ENCODE measurements around the gene C19orf85.

Gene C19orf85

GRCh38 chr19:55446060-55446459, 18.5 kb downstream of the C19orf85 start:
- peaks cover under 1 to 75% of the 10 kb centered on the region in 2 donors for H3K27me3 ChIP-seq

GRCh38 chr19:55444646-55445045, 19.9 kb downstream of the C19orf85 start:
- intact Hi-C loops (cut with DNase I; ENCODE audit: low total_unique reads), result no loop called here
- no peak overlapping the region for H3K4me3 ChIP-seq
- no peaks in the 10 kb centered on the region for H3K9me3 ChIP-seq
- no peak for DNase-seq
- H3K4me1 ChIP-seq, result peaks cover 0 to 22% (median 9%) of the 10 kb centered on the region in 4 donors
- H3K27ac ChIP-seq, result no peak overlapping the region
- peaks cover 0 to 79% of the 10 kb centered on the region in 2 donors for H3K27me3 ChIP-seq
- no peaks in the 10 kb centered on the region for H3K36me3 ChIP-seq
- no peak for TF ChIP-seq CTCF (IDR thresholded peaks at IDR 0.05)

More at GRCh38 chr19:55446060-55446459, 18.5 kb downstream of the C19orf85 start:
- Histone ChIP-seq H3K27ac (no peak overlapping the region), H3K36me3 (no peaks in the 10 kb centered on the region), H3K9me3 (no peaks in the 10 kb centered on the region), H3K4me3 (no peak overlapping the region), H3K4me1 (peaks cover 0 to 18% (median 8%) of the 10 kb centered on the region in 4 donors)
- intact Hi-C loops (cut with DNase I; ENCODE audit: low total_unique reads), result no loop called here
- TF ChIP-seq CTCF (IDR thresholded peaks at IDR 0.05), result no peak
- DNase-seq, result no peak

- H3K27ac ChIP-seq, result no peak overlapping the region
Observed at GRCh38 chr19:55443824-55444480, 20.6 kb downstream of the C19orf85 start.

GRCh38 chr19:55443045-55443823, 21.3 kb downstream of the C19orf85 start, which contains the start of gene SHISA7:
TSS of gene SHISA7 (minus strand) at chr19:55443300. CDS start at chr19:55442863, 437 bp downstream.
- peaks cover 0 to 86% of the 10 kb centered on the region in 2 donors for H3K27me3 ChIP-seq
- DNase-seq, result no peak
- H3K27ac ChIP-seq, result no peak within 1 kb of the TSS

More at GRCh38 chr19:55443824-55444480, 20.6 kb downstream of the C19orf85 start:
- peaks cover 0 to 79% of the 10 kb centered on the region in 2 donors for H3K27me3 ChIP-seq
- intact Hi-C loops (cut with DNase I; ENCODE audit: low total_unique reads), result no loop called here
- no peaks in the 10 kb centered on the region for H3K9me3 ChIP-seq
- H3K4me3 ChIP-seq, result no peak overlapping the region
- DNase-seq, result no peak
- no peaks in the 10 kb centered on the region for H3K36me3 ChIP-seq
- TF ChIP-seq CTCF (IDR thresholded peaks at IDR 0.05), result no peak
- peaks cover 0 to 22% (median 9%) of the 10 kb centered on the region in 4 donors for H3K4me1 ChIP-seq

More at GRCh38 chr19:55443045-55443823, 21.3 kb downstream of the C19orf85 start, which contains the start of gene SHISA7:
- Histone ChIP-seq H3K36me3 (no peaks in the 10 kb centered on the region), H3K9me3 (no peaks in the 10 kb centered on the region), H3K4me3 (no peak within 1 kb of the TSS), H3K4me1 (peaks cover 0 to 22% (median 9%) of the 10 kb centered on the region in 4 donors)
- no peak for TF ChIP-seq CTCF (IDR thresholded peaks at IDR 0.05)
- intact Hi-C loops (cut with DNase I; ENCODE audit: low total_unique reads), result no loop called here

Measured in tibial artery (tissue), 4 donors.